Epidermal melanocyte (primary cell): Measurements from ENCODE around the gene PIP5K1C.
"Not testable (repeated sequence)": the region's sequence is repeated elsewhere in the genome, so short reads cannot be mapped to it uniquely, and the experiment has no call there.

Source experiments
- DNase-seq: peaks from one replicate; pipeline ENCODE4 v3.0.0; 2011; ENCODE audit warnings: low spot score; ENCODE audit not compliant: insufficient read length

The PIP5K1C gene

DNA sequence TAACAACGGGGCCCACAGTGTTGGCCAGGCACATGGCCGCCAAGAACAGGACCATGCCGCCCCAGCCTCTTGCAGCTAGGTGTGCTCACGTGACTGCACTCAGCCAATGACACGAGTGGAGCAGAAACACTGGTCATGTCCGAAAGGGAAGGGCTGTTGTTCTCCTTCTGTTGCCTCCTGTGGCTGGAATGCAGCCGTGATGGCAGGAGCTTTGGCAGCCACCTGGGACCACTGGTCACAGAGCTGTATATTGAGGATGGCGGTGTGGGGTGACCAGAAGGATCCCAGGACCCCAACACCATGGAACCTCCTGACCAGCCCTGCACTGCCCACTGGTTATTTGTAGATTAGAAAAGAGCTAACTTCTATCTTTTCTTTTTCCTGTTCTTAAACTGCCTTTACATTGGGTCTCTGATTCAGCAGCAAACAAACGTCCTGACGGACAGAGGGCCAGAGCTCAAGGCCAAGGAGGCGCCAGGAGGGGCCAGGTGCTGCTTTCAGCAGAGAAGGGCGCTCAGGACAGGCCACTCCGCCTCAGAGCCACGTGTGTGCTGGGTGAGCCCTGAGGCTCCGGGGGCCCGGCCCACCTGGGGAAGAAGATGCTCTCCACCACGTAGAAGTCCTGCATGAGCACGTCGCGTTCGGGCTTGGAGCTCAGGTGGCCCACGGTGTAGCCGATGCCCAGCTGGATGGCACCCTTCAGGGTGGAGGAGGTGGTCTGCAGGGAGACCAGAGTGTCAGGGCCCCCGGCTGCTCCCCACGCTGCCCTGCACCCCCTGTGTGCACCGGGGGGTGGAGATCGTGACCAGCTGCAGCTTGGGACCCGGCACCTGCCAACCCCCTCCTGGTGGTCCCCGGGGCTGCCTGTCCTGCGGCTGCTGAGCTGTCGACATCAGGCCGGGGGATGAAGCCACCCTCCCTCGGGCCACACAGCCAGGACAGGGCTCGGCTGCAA, 38.7 kb downstream of the PIP5K1C start:
- no peak for DNase-seq

DNA sequence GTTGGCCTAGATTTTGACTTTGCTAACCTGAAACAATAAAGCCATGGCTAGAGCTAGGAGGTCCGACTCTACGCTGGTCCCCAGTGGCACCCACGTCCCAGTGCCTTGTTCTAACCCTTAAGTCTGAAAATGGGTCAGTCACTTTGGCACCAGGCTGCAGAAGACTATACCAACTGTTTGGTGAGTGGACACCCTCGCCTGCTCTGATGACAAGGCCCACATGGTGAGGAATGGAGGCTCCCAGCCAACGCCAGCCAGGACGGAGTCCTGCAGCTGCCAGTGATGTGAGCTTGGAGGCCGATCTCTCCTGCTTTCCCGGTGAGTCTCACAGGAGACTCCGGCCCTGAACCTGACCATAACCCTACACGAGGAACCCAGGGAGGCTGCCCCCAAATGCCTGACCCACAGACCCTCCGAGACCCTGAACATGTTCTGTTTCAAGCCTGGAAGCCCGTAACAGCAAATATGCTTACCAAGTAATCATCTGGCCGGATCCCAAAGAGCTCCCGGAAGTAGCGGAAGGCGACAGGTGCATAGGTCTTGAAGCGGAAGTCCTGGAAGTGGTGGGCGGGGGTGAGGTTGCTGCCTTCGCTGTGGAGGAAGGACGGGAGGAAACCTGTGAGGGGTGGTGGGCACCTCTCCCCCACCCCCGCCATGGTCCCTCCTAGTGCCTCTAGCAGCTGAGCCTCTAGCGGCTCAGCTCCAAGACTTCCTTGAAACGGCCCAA, 39.6 kb downstream of the PIP5K1C start:
- DNase-seq: no peak

DNA sequence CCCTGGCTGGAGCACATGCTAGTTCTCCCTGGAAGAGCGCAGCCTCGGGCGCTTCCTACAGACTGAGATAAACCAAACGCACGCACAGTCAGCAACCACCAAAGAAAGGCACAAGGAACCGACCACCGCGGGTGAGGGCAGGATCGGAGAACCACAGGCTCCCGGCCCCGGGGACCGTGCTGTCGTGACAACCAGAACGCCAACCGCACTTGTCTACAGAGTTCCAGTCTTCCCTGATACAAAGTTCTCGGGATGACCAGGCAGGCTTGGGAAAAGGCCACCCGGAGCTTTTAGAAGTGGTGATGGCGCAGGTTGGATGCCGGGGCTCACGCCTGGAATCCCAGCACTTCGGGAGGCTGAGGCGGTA, 40.5 kb downstream of the PIP5K1C start:
- no peak for DNase-seq

GRCh38 chr19:3658870-3659745, 41.2 kb downstream of the PIP5K1C start:
- no peak for DNase-seq

- no peak for DNase-seq
Observed at GRCh38 chr19:3658004-3658869, 42.0 kb downstream of the PIP5K1C start.

GRCh38 chr19:3657395-3657769, 42.9 kb downstream of the PIP5K1C start:
- DNase-seq: no peak

DNA sequence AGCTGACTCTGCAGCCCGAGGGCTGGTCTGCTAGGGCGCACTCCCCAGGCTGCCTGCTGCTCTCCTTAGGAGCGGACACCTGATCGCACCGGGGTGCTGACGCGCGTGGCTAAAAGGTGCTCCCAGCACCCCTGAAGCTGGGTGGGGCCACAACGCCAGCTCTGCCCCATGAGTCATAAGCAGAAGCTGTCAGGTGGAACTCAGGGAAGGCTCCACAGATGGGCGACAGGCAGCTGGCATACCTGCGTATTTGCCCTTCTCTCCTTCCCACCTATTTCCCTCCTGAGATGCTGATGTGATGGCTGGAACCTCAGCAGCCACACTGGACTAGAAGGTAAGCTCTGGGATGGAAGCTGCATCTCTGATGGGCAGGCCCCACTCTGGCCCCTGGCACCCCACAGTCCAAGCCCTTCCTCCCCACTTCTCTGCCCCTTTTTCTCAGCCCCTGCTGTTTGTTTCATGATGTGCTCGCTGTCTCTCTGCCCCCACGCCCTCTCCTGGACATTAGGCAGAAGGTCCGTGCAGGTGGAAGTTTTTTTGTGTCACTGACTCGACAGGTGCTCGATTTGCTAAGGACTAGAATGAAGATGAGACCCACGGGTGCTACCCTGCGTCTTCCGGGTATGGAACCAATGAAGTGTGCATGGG, 43.4 kb downstream of the PIP5K1C start:
- no peak for DNase-seq

GRCh38 chr19:3656073-3656746, 44.1 kb downstream of the PIP5K1C start:
- peak; percentile 61 for DNase-seq

- peak; percentile 95 for DNase-seq
Observed at GRCh38 chr19:3655402-3656072, 44.7 kb downstream of the PIP5K1C start.

DNA sequence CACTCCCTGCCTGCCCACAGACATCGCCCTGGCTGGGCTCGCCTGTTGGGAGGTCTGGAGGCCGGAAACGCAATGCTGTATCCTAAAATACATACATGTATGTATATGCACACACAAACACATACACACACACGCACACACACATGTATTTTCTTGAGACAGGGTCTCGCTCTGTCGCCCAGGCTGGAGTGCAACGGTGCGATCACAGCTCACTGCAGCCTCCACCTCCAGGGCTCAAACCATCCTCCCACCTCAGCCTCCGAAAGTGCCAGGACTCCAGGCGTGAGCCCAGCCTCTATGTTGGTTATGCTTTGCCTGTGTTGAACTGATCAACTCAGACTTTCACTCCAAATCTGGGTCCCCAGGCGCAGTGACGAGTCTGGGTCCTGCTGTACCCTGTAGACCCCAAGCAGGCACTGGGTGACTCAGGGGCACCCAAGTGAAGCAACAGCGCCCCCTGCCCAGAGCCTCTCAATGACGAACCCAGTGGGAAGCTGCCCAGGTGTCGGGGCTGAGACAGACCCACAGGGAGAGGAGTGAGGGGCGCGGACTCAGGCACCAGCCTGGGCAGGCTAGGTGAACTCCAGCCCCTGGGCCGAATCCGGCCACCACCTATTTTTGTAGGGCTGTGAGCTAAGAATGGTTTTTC, 46.3 kb downstream of the PIP5K1C start:
- DNase-seq: no peak

DNA sequence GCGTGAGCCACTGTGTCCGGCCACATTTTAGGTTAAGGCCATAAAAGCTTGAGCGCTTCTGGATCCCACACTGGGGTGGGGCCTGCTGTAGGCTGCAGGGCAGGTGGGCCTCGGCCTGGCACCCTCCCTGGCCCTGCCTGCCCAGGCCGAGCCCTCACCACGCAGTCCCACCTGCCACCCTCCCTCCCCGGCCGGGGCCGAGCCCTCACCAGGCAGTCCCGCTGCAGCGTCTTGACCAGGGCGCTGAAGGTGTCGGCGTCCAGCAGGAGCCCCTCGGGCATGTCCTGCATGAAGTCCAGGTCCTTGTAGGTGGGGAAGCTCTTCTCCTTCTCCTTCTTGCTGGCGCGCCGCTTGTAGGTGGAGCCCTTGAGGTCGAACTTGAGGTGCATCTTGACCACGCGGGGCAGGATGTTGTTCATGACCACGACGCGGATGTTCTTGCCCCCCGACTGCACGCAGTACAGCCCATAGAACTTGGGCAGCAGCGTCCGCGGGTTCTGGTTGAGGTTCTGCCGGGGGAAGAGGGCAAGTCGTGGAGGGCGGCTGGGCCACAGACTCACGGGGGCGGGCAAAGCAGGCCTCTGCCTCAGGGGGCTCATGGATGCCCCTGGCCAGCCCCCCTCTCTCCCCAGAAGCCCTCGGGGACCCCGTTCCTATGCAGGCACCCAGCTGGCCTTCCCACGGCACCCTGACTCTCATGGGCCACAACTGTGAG, 47.0 kb downstream of the PIP5K1C start:
- no peak for DNase-seq

DNA sequence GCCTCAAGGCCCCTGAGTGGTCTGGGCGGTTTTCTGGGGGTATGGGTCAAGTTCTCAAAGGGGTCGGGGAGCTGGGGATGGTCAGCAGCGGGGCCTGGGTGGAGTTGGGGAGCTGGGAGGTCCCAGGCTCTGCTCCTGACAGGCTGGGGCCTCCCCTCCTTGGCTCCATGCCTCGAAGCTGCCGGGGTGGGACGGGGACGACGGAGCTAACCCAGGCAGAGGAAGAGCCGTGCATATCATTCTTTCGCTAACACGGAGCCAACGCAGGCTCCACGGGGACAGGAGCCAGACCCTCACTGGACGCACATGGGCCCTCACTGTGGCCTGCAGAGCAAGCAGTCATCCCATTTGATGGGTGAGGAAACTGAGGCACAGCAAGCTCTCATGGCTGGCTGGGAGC, 47.8 kb downstream of the PIP5K1C start:
- DNase-seq: no peak

DNA sequence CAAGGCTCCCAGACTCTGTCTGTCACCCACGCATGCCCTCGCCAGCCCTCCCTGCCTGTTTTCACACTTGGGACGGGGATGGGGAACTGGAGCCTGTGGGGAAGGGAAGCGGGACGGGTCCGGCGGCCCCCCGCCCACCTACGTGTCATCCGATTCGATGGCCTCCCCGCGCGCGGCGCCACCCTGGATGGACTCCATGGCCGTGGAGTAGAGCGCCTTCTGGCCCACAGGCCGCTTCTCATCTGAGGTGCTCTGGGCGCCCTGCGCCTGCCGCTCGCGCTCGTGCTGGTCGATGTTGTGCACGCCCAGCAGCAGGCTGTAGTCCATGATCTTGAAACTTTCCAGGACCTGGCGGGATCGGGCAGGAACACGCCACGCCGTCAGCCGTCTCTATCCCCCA, 48.6 kb downstream of the PIP5K1C start:
- DNase-seq: no peak

- no peak for DNase-seq
Observed at GRCh38 chr19:3649888-3650287, 50.4 kb downstream of the PIP5K1C start.

DNA sequence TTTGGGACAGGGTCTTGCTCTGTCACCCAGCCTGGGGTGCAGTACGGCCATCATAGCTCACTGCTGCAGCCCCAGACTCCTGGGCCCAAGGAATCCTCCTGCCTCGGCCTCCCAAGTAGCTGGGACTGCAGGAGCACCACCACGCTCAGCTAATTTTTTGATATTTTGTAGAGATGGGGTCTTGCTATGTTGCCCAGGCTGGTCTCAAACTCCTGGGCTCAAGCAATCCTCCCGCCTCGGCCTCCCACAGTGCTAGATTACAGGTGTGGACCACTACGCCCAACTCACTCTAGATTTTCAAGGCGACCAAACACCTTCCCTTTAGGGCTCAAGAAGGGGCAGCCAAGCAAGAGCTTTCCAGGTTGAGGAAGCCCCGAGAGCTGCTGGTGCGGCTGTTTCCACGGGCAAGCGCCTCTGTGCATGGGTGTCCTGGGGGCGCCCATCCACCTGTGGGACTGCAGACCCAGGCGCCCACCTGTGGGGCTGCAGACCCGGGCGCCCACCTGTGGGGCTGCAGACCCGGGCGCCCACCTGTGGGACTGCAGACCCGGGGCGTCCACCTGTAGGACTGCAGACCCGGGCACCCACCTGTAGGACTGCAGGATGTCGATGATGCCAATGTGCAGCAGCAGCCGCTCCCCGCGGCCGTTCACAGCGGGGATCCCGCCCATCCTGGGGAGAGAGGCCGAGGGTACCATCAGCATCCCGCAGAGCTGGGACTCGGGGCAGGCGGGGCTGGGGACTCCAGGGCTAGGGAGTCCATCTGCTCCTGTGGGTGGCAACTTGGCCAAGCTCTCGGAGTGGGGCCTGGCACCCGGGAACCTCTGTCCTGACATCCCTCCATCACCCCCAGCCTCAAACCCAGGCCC, 52.0 kb downstream of the PIP5K1C start:
- DNase-seq: no peak

DNA sequence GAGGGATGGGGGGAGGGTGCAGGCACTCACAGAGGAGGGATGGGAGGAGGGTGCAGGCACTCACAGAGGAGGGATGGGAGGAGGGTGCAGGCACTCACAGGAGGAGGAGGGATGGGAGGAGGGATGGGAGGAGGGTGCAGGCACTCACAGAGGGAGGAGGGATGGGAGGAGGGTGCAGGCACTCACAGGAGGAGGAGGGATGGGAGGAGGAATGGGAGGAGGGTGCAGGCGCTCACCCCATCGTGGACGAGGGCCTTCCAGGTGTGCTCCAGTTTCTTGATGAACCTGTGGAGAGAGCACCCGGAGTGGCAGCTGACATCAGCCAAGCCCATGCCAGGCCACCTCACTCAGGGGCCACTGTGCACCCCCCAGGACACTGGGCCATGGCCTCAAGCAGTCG, 53.2 kb downstream of the PIP5K1C start:
- not testable (repeated sequence) for DNase-seq
